Kasumi-1 (cell line): ENCODE results near the gene CELF4.
"Not testable (repeated sequence)": the region's sequence is repeated elsewhere in the genome, so short reads cannot be mapped to it uniquely, and the experiment has no call there.

Experiments
- DNase-seq, 2 experiments: peaks; one replicate each; lab custom pipeline; 2025; lab: John Stamatoyannopoulos, UW

CELF4 gene

GRCh38 chr18:37358061-37358460 lies 207.5 kb downstream of the CELF4 start:
- DNase-seq, result not testable (repeated sequence)

GRCh38 chr18:37355772-37356171 lies 209.8 kb downstream of the CELF4 start:
- no peak for DNase-seq

DNA sequence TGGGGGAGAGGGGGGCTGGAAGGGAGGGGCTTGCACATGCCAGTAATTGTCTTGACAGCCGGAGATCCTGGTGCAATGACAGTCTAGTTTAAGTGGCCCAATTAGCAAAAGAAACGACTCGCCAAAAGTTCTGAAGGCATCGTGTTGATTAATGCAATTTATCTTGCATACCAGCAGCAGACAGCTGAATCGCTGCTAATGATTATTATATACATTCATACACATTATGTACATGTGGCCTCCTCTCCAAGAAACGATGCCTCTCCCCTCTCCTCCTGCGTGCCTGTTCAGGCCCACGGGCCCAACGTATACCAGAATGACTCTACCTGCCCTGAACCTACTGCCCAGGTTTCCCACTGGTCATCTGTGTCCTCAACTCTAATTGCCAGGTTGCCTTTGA lies 214.5 kb downstream of the CELF4 start:
- no peak for DNase-seq

- DNase-seq, result no peak
Measured at GRCh38 chr18:37348729-37349128, 216.9 kb downstream of the CELF4 start.

GRCh38 chr18:37346048-37346447 lies 219.6 kb downstream of the CELF4 start:
- DNase-seq, result no peak

DNA sequence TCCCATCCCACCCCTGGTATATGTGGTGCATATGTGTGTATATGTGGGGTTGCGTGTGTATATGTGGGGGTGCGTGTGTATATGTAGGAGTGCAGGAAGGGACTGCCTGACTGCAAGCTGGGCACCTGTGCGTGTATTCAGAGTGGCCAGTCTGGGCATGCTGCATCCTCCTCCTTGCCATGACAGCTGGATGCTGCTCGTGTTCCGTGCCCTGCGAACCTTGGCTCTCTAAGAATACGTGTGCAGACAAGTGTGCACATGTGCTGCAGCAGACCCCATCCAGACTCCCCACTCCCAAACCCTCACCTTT lies 222.1 kb downstream of the CELF4 start:
- DNase-seq, result no peak

GRCh38 chr18:37341473-37342086 lies 224.0 kb downstream of the CELF4 start:
- no peak for DNase-seq

GRCh38 chr18:37341016-37341415 lies 224.6 kb downstream of the CELF4 start:
- DNase-seq, result no peak

DNA sequence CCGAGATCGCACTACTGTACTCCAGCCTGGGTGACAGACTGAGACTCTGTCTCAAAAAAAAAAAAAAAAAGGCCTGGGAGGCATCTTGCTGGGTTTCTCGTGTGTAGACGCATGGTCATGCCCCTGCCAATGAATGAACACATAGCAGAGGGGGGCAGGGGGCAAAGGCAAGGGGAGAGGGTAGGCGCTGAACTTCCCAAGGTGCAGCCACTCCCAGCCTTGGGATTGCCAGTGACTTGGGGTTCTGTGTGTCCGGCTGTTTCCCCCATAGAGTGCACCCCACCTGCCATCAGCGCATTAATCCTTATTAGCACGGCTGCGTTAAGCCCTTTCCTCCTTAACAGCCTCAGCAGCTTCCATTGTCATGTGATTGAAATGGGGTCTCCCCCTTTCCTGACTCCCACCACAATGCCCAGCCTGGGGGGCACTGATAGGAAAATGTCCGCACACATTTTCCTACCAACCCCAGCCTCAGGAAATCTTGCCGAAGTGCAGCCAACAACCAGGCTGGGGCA lies 225.8 kb downstream of the CELF4 start:
- DNase-seq, result no peak

GRCh38 chr18:37336568-37337285 lies 228.9 kb downstream of the CELF4 start:
- DNase-seq, result no peak

GRCh38 chr18:37335409-37335736 lies 230.2 kb downstream of the CELF4 start:
- peak in 1 of 2 experiments; percentile 1 for DNase-seq

DNA sequence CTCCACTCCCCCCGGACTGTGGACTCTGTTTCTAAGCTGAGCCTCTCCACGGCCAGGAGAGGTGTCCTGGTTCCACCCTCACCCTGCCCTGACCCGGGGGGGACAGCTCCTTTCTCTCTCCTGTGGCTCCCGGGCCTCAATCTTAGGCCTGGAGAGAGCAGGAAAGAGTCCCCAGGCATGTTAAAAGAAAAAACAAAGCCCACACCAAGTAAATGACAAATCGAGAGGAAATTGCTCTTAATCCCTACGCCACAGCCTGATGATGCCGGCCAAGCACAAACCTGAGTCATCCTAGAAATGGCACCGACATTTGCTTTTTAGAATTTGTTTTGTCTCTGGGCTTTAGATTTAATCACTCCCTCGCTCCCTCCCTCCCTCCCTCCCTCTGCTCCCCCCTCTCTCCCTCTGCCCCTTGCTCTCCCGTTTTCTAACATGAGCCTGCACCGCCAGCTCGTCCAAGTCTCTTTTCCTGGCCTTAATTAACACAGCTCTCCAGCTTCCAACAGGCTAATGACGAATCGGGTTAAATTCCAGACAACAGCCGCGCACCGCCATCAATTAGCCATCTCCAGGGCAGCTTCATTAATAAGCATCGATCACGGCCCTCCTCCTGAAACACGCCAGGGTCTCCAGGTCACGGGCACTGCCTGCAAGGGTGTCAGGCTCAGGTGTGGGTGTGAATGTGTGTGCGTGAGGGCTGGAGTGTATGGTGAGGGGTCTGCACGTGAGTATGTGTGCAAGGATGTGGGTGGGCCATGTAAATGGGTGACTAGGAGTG lies 230.8 kb downstream of the CELF4 start:
- DNase-seq, result no peak

DNA sequence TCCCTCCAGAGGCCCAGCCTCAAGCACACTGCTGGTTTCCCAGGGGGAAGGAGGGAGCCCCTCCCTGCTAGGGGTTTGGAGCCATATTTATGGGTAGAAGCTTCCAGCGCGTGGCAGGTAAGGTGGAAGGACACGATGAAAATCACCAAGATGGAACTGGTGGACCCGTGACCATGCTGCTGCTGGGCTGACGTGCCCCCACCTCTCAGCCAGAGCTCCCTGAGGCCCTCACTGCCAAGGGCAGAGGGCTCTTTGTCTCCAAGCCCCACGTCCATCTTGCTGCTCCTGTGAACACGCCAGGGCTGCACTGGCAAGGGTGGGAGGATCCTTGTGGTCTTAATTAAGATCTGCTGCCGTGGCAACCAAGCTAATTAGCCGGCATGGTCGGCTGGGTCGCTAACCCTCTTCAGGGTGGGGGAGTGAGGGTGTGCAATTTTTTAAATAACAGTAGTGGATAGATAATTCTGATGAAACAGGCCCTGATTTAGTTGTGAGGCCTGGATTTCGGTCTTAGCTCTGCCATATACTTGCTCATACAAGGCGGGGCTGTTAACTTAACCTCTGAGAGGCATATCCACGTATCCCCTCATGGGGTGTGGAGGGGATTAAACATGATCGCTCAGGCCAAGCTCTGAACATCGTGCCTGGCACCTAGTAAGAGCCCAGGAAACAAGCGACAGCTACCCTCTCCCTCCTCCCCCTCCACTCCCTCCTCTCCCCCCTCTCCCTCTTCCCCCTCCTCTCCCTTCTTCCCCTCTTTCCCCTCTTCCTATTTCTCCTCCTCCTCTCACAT lies 232.8 kb downstream of the CELF4 start:
- no peak for DNase-seq

DNA sequence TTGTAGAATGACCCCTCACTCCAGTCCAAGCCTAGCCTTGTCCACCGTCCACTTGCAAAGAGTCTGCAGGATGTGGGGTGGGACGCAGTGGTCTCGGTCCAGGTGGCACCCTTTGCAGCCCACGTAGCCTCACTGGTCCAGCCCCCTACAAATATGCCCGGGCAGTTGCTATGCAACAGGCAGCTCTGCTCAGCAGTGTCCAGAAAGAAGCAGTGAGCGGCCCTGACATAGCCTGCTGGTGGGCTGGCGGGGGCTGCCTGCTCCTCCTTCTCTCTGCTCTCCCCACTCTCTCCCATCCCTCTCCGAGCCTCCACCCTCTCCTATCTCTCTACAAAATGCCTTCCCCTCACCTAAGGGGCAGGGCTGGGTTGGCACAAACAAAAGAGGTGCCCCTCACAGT lies 233.4 kb downstream of the CELF4 start:
- DNase-seq, result no peak

- no peak for DNase-seq
Measured at GRCh38 chr18:37330173-37330572, 235.4 kb downstream of the CELF4 start.

DNA sequence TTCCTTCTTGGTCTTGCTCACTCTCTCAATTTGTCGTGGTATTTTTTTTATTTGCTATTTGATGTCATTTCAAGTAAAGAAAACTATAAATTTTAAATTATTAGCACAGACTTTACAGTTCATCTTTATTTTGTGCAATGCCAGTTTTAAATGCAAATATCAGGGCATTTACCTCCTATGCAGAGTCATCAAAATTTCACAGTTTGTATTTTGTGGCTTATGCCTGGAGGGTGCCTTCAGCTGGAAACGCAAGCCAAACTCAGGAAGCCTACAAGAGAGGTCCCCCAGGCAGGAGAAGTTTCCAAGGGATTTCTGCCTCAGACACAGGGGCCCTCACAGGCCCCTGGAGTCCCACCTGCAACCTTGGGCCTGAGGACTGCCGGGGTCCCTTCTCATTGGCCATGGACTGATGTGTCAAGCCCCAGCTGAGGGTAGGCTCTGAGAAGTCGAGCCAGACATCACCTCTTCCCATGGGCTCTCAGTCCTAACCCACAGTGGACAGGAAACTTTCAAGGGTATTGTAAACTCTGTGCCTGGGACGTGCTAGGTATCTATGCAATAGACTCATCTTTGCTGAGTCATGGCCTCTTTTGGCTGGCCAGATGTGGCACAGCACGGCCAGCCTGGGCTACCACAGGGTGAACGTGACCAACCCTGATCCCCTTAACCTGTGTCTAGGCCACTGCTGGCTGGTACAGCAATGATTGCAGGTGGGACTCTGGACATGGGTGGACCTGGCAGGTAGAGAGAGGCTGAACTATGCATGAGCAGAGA lies 236.5 kb downstream of the CELF4 start:
- no peak for DNase-seq

DNA sequence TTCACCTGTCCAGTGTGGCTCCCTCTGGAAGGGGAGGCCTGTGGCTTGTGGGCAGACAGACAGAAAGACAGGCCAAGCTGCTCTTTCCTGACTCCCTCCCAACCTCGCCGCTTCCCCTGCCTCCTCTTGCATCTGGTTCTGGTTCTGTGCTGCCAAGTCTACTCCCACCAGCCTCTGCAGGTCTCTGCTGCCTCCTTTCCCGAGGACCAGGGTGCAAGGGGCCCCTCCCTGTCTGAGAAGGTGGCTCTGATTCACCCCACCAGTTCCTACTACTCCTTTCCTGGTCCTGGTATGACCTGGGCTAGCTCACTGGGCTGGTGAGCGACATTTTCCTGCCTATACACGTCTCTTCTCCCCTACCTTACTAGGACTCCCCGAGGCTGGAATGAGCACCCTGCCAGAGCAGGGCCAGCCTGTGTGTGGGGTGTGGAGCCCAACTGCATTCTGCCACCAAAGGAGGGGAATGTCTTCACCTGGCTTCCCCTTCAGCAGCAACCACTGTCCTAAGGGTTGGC lies 238.5 kb downstream of the CELF4 start:
- DNase-seq, result no peak

DNA sequence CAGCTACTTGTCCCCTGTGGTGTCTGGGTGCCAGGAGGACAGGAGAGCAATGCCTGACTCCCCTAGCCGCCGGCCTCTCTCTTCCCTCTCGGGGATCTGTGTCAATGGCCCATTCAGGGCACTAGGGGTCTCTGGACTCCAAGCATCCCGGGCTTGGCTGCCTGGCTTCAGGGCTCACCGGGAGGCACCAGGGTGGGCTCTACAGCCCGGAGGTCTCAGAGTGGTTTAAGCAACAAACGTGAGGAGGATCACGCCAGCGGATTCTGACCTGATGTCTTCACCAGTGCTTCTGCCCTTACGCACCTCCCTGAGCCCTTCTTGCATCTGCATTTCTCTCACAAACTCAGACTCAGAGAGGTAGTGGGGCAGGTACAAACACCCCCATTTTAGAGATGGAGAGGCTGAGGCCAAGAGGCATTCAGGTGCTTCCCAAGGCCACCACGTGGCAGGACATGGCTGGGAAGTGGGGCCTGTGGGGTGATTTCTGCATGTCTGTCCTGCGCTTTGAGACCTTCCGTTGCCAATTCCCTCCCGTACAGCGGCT lies 243.0 kb downstream of the CELF4 start:
- DNase-seq, result peak; percentile 23 to 63

GRCh38 chr18:37321582-37322491 lies 243.8 kb downstream of the CELF4 start:
- DNase-seq, result no peak

DNA sequence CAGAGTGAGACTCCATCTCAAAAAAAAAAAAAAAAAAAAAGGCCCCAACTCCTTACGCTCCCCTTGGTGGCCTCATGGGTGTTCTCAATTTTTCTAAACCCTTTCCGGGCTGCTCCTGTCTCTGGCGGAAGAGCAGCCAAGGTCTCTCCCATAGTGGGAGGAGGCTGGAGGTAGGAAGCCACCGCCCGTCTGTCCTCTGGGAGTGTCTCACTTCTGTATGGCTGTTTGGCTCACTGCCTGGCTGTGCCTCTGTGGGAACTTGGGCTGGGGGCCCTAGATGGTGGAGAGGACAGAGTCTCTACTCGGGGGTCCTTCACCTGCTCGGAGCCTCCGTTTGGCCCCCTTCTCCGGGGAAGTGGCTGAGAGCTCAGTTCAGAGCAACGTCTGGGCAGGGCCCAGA lies 245.3 kb downstream of the CELF4 start:
- no peak for DNase-seq
